Neural progenitor cell (in vitro differentiated cells): ENCODE measurements around the gene EPN2. TPM values are rescaled to one million over a fixed set of nuclear protein-coding genes. Genes with fewer than 3 reads are reported as not detected.

Experiments
- DNase-seq: peaks from one replicate; pipeline ENCODE4 v3.0.0-alpha.2; 2016; ENCODE audit warnings: low spot score
- H2AFZ ChIP-seq: fragments of 200-600 bp; sonication (generic); replicated peaks from 2 replicates; pipeline ENCODE4 v1.6.1; 2016; ENCODE audit warnings: antibody characterized with exemption
- H3F3A ChIP-seq: fragments of 200-600 bp; sonication (generic); 2 replicates; pipeline ENCODE4 v1.6.1; 2016; ENCODE audit warnings: antibody characterized with exemption, low read depth
- H3K27ac ChIP-seq: fragments of 200-600 bp; sonication (generic); 2 replicates; pipeline ENCODE4 v1.5.1; 2016; ENCODE audit warnings: mild to moderate bottlenecking
- H3K27me3 ChIP-seq: fragments of 200-600 bp; sonication (generic); 2 replicates; pipeline ENCODE4 v1.6.1; 2016; ENCODE audit warnings: mild to moderate bottlenecking, moderate library complexity
- H3K36me3 ChIP-seq: fragments of 200-600 bp; sonication (generic); 2 replicates; pipeline ENCODE4 v1.5.1; 2016
- H3K4me1 ChIP-seq: fragments of 200-600 bp; sonication (generic); 2 replicates; pipeline ENCODE4 v1.6.1; 2016; ENCODE audit warnings: mixed run types
- H3K4me2 ChIP-seq: fragments of 200-600 bp; sonication (generic); 2 replicates; pipeline ENCODE4 v1.6.1; 2016
- H3K4me3 ChIP-seq: fragments of 200-600 bp; sonication (generic); 2 replicates; pipeline ENCODE4 v1.5.1; 2016
- H3K79me2 ChIP-seq: fragments of 200-600 bp; sonication (generic); 2 replicates; pipeline ENCODE4 v1.6.1; 2016; ENCODE audit warnings: low read depth
- H3K9ac ChIP-seq: fragments of 200-600 bp; sonication (generic); 2 replicates; pipeline ENCODE4 v1.6.1; 2016
- H3K9me3 ChIP-seq: fragments of 200-600 bp; sonication (generic); 2 replicates; pipeline ENCODE4 v1.5.1; 2016; ENCODE audit warnings: low read depth
- H4K20me1 ChIP-seq: fragments of 200-600 bp; sonication (generic); 2 replicates; pipeline ENCODE4 v1.6.1; 2016; ENCODE audit warnings: low read depth
- H3K27ac Mint-ChIP-seq: 3 replicates; pipeline ENCODE4 v1.8.0; 2021; ENCODE audit warnings: mixed read lengths
- H3K27me3 Mint-ChIP-seq: 2 replicates; pipeline ENCODE4 v1.8.0; 2022; ENCODE audit warnings: low read depth, mild to moderate bottlenecking, inconsistent platforms, moderate library complexity, mixed read lengths; ENCODE audit not compliant: insufficient read depth
- H3K36me3 Mint-ChIP-seq: 3 replicates; pipeline ENCODE4 v1.8.0; 2021; ENCODE audit warnings: mixed read lengths
- H3K4me1 Mint-ChIP-seq: 3 replicates; pipeline ENCODE4 v1.8.0; 2021; ENCODE audit warnings: mixed read lengths
- H3K4me3 Mint-ChIP-seq: 3 replicates; pipeline ENCODE4 v1.8.0; 2021; ENCODE audit warnings: mild to moderate bottlenecking, moderate library complexity, mixed read lengths
- H3K9me3 Mint-ChIP-seq: 3 replicates; pipeline ENCODE4 v1.8.0; 2020; ENCODE audit warnings: mixed read lengths
- EZH2 ChIP-seq: fragments of 200-600 bp; sonication (generic); IDR thresholded peaks from 2 replicates; pipeline ENCODE4 v1.6.1; 2017; ENCODE audit warnings: antibody characterized with exemption, mild to moderate bottlenecking, moderate library complexity
- EZH2phosphoT487 ChIP-seq: fragments of 200-600 bp; sonication (generic); IDR thresholded peaks from 2 replicates; pipeline ENCODE4 v1.6.1; 2017; ENCODE audit warnings: antibody characterized with exemption
- total RNA-seq: library from RNA; depleted of rRNA; stranded (reverse); fragments of >200 nt; gene quantifications from 2 replicates; pipeline ENCODE4 v1.2.3, GENCODE V29; 2015; ENCODE audit warnings: low replicate concordance
- TF ChIP-seq, protein P1 (sequence below): fragments of 200-600 bp; sonication (generic); IDR thresholded peaks from 2 replicates; pipeline ENCODE4 v1.5.1; 2017; ENCODE audit warnings: antibody characterized with exemption, mild to moderate bottlenecking

EPN2 gene
- total RNA-seq, 1 donor from 2014 or later, result 30.5 TPM

DNA sequence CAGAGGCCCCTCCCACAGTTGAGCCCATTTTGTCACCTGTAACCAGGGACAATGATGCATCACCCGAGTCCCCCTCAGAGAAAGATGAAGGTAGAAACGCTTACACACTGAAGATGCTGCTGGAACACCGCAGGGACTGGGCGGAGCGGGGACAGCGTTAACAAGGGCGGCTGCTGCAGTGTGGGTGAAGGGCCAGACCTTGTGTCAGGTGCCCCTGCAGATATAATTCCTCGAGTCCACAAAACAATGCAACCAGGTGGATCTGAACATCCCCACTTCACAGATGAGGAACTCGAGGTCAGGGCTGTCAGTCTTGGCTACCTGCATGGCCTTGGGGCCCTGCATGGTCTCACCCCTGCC lies 134.8 kb downstream of the EPN2 start:
- no peaks in the 10 kb centered on the region for H3K9me3 Mint-ChIP-seq
- peaks cover 6% of the 10 kb centered on the region for H3K27me3 Mint-ChIP-seq
- H3K27ac ChIP-seq, result no peak overlapping the region
- H3K4me1 ChIP-seq, result peaks cover 4% of the 10 kb centered on the region
- no peak overlapping the region for H3K9ac ChIP-seq
- H4K20me1 ChIP-seq, result no peaks in the 10 kb centered on the region
- no peak overlapping the region for H3K4me3 Mint-ChIP-seq
- peaks cover 12% of the 10 kb centered on the region for H3F3A ChIP-seq
- H3K4me2 ChIP-seq, result no peak overlapping the region
- peaks cover 6% of the 10 kb centered on the region for H3K4me1 Mint-ChIP-seq
- H3K36me3 Mint-ChIP-seq, result no peaks in the 10 kb centered on the region
- peaks cover 20% of the 10 kb centered on the region for H3K79me2 ChIP-seq
- H3K27ac Mint-ChIP-seq, result peak overlapping the region; percentile 46
- no peak overlapping the region for H2AFZ ChIP-seq
- H3K27me3 ChIP-seq, result no peaks in the 10 kb centered on the region
- TF ChIP-seq EZH2phosphoT487 (no peak), EZH2 (no peak)
- TF ChIP-seq, protein P1, sequence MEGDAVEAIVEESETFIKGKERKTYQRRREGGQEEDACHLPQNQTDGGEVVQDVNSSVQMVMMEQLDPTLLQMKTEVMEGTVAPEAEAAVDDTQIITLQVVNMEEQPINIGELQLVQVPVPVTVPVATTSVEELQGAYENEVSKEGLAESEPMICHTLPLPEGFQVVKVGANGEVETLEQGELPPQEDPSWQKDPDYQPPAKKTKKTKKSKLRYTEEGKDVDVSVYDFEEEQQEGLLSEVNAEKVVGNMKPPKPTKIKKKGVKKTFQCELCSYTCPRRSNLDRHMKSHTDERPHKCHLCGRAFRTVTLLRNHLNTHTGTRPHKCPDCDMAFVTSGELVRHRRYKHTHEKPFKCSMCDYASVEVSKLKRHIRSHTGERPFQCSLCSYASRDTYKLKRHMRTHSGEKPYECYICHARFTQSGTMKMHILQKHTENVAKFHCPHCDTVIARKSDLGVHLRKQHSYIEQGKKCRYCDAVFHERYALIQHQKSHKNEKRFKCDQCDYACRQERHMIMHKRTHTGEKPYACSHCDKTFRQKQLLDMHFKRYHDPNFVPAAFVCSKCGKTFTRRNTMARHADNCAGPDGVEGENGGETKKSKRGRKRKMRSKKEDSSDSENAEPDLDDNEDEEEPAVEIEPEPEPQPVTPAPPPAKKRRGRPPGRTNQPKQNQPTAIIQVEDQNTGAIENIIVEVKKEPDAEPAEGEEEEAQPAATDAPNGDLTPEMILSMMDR, result no peak
- DNase-seq, result no peak
- no peaks in the 10 kb centered on the region for H3K9me3 ChIP-seq
- no peak overlapping the region for H3K4me3 ChIP-seq
- H3K36me3 ChIP-seq, result no peaks in the 10 kb centered on the region

DNA sequence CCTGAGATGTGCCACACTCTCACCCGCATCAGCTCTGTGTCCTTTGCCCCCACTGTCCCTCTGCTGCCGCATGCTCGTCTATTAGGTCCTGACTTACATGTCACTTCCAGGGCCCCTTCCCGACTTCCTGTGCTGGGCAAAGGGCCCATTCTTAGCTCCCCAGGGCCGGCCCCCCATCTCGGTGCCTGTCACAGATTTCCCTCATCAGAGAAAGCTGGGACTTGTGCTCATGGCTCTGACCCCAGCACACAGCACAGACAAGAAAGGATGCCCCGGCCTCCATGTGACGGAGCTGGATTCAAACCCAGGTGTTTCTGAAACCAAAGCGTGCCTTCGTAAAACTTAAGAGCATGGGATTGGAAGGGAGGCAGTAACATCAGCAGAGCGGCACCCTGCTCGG lies 135.3 kb downstream of the EPN2 start:
- Histone ChIP-seq H3K27me3 (no peaks in the 10 kb centered on the region), H3K9me3 (no peaks in the 10 kb centered on the region), H3K4me3 (no peak overlapping the region), H3K27ac (no peak overlapping the region), H2AFZ (no peak overlapping the region), H3K79me2 (peaks cover 22% of the 10 kb centered on the region), H3K4me2 (no peak overlapping the region), H3K9ac (no peak overlapping the region), H3K36me3 (no peaks in the 10 kb centered on the region), H4K20me1 (no peaks in the 10 kb centered on the region), H3K4me1 (peaks cover 4% of the 10 kb centered on the region), H3F3A (peaks cover 17% of the 10 kb centered on the region)
- no peak overlapping the region for H3K4me3 Mint-ChIP-seq
- H3K9me3 Mint-ChIP-seq, result no peaks in the 10 kb centered on the region
- peaks cover 6% of the 10 kb centered on the region for H3K27me3 Mint-ChIP-seq
- H3K36me3 Mint-ChIP-seq, result no peaks in the 10 kb centered on the region
- peaks cover 8% of the 10 kb centered on the region for H3K4me1 Mint-ChIP-seq
- H3K27ac Mint-ChIP-seq, result peak overlapping the region; percentile 72
- TF ChIP-seq EZH2phosphoT487 (no peak), EZH2 (no peak)
- TF ChIP-seq, protein P1, result no peak
- DNase-seq, result no peak

DNA sequence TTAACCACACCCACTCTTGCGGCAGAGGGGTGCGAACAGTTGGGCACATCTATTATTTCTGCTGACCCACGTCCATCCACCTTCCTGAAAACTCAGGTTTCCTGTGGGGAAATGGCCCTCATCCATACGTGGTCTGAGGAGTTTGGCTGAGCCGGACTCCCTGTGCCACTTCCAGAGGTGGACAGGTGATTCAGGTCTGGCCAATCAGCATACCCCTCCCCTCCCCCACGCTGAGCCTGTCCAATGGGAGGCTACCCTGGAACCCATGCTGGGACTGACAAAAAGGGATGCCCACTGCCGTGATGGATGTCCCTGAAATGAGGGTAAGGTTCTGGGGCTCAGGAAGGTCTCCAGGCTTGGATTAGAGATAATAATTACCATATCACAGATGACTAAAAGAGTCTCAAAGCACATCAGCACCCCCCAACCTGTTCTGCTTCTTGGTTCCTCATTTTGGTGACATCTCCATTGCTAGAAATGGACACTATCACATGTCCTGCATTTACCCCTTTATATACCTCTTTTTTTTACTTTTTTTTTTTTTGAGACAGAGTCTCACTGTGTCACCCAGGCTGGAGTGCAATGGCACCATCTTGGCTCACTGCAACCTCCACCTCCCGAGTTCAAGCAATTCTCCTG lies 135.8 kb downstream of the EPN2 start:
- Histone ChIP-seq H3K27me3 (no peaks in the 10 kb centered on the region), H3K36me3 (no peaks in the 10 kb centered on the region), H4K20me1 (no peaks in the 10 kb centered on the region), H2AFZ (no peak overlapping the region), H3K9me3 (no peaks in the 10 kb centered on the region), H3K4me3 (no peak overlapping the region), H3K79me2 (peaks cover 22% of the 10 kb centered on the region), H3K4me1 (peaks cover 4% of the 10 kb centered on the region), H3K27ac (no peak overlapping the region), H3F3A (peaks cover 22% of the 10 kb centered on the region), H3K4me2 (peak overlapping the region; percentile 13), H3K9ac (no peak overlapping the region)
- Mint-ChIP-seq H3K4me3 (no peak overlapping the region), H3K27me3 (peaks cover 6% of the 10 kb centered on the region), H3K27ac (peak overlapping the region; percentile 72), H3K36me3 (no peaks in the 10 kb centered on the region), H3K9me3 (no peaks in the 10 kb centered on the region), H3K4me1 (peaks cover 8% of the 10 kb centered on the region)
- DNase-seq, result no peak
- TF ChIP-seq EZH2phosphoT487, result no peak

DNA sequence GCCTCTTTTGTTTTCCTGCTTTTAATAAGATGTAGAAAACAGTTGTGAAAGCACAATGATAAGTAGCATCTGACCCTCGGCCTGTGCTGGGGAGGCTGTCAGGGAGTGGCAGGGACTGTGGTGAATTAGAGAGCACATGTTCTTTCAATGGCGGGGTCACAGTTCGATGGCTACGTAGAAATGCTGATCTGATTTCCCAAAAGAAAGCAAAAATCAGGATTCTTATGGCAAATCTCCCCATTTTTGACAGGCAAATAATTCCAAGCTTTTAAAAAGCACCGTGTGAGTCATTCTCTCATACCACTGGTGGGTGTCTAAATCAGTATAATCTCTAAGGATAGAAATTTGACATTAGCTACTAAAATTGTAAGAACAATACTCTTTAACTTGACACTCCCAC lies 137.0 kb downstream of the EPN2 start:
- no peak overlapping the region for H3K27ac ChIP-seq

More for the DNA sequence above, 137.0 kb downstream of the EPN2 start:
- no peak overlapping the region for H3K27ac Mint-ChIP-seq
- no peaks in the 10 kb centered on the region for H3K36me3 ChIP-seq
- no peak overlapping the region for H3K4me3 Mint-ChIP-seq
- no peak for DNase-seq
- peaks cover 5% of the 10 kb centered on the region for H3K4me1 ChIP-seq
- H4K20me1 ChIP-seq, result peaks cover 4% of the 10 kb centered on the region
- no peaks in the 10 kb centered on the region for H3K27me3 ChIP-seq
- H3K9me3 Mint-ChIP-seq, result no peaks in the 10 kb centered on the region
- no peak overlapping the region for H3K4me2 ChIP-seq
- H3K79me2 ChIP-seq, result peaks cover 29% of the 10 kb centered on the region
- H3K4me3 ChIP-seq, result no peak overlapping the region
- no peak overlapping the region for H3K9ac ChIP-seq
- peaks cover 3% of the 10 kb centered on the region for H3K27me3 Mint-ChIP-seq
- no peaks in the 10 kb centered on the region for H3K9me3 ChIP-seq
- peaks cover 9% of the 10 kb centered on the region for H3K4me1 Mint-ChIP-seq
- H3K36me3 Mint-ChIP-seq, result no peaks in the 10 kb centered on the region
- H2AFZ ChIP-seq, result no peak overlapping the region
- peaks cover 23% of the 10 kb centered on the region for H3F3A ChIP-seq
- TF ChIP-seq, protein P1, result no peak
- no peak for TF ChIP-seq EZH2
- TF ChIP-seq EZH2phosphoT487, result no peak
